SH-SY5Y (cell line): ENCODE results near the gene RNF208.

Experiments used
- GATA2 ChIP-seq: IDR thresholded peaks from 2 replicates; pipeline ENCODE4 v1.6.1; 2011; ENCODE audit warnings: mild to moderate bottlenecking, low read depth, low read length
- GATA3 ChIP-seq: IDR thresholded peaks from 2 replicates; pipeline ENCODE4 v1.6.1; 2011; ENCODE audit warnings: low read depth, mild to moderate bottlenecking, low read length, moderate library complexity

DNA sequence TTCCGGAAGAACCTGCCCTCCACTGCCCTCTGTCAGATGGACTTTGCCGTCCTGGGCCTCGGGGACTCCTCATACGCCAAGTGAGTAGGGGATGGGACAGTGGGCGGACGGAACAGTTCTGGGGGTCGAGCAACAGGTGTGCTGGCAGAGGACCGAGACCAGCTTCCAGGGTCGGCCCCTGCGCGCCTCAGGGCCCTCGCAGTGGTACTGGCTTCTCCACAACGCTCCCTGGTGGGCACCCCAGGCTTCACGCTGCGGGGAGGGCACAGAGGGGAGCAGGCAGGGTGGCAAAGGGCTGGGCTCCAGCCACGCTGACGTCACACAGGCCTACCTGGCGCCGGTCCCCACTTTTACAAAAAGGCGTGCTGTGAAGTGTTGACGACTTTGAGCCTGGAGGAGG, 9.5 kb downstream of the RNF208 start:
- TF ChIP-seq GATA2 (no peak), GATA3 (no peak)
